Thyroid gland (tissue), 4 donors: ENCODE results near the gene WDR70.
"Not testable (repeated sequence)": the region's sequence is repeated elsewhere in the genome, so short reads cannot be mapped to it uniquely, and the experiment has no call there.

Experiments
- CTCF ChIP-seq, 6 experiments: fragments of 200-600 bp in 3 of 6; fragments of 450-650 bp in 3 of 6; sonication (generic) in 3 of 6; IDR thresholded peaks; one replicate each; pipeline ENCODE4 v1.5.1; 2016 to 2019; ENCODE audit warnings: antibody characterized with exemption in 6 of 6, mild to moderate bottlenecking in 2 of 6, inconsistent platforms in 1 of 6, moderate library complexity in 1 of 6
- POLR2A ChIP-seq, 2 donors: fragments of 450-650 bp; IDR thresholded peaks; one replicate each; pipeline ENCODE4 v1.6.1; 2017; ENCODE audit warnings: antibody characterized with exemption in 2 of 2, mild to moderate bottlenecking in 2 of 2, moderate library complexity in 1 of 2

DNA sequence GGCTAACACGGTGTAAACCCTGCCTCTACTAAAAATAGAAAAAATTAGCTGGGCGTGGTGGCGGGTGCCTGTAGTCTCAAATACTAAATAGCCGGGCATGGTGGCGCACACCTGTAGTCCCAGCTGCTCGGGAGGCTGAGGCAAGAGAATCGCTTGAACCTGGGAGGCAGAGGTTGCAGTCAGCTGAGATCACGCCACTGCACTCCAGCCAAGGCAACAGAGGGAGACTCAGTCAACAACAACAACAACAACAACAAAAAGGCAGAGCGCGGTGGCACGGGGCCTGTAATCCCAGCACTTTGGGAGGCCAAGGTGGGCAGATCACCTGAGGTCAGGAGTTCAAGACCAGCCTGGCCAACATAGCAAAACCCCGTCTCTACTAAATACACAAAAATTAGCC lies 1.1 kb upstream of the WDR70 start:
- not testable (repeated sequence) for TF ChIP-seq CTCF, POLR2A (IDR thresholded peaks at IDR 0.05)
